HG03045 (cell line): ENCODE measurements around the gene IRS2.

Source experiments
- ATAC-seq: cut with Tn5 transposase; IDR thresholded peaks from one replicate; pipeline ENCODE4 v1.9.1; 2021; ENCODE audit warnings: mild to moderate bottlenecking, moderate library complexity; ENCODE audit not compliant: unreplicated experiment

Gene IRS2

DNA sequence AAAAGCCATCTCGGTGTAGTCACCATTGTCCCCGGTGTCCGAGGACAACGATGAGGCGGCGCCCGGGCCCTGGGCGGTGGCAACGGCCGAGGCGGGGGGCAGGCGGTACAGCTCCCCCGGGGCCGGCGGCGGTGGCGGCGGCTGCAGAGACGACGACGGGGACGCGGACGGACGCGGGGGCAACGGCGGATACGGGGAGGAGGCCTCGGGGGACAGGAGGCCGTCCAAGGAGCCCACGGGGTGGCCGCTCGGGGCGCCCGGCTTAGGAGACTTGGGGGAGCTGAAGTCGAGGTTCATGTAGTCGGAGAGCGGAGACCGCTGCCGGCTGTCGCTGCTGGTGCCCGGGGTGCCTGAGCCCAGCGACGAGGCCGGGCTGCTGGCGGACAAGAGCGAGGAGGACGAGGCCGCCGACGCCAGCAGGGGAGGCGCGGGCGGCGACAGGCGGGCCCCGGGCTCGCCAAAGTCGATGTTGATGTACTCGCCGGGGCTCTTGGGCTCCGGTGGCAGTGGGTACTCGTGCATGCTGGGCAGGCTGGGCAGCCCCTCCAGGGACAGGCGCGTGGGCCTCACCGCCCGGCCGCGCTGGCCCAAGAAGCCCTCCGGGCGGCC is 3.5 kb downstream of the IRS2 start:
- ATAC-seq = no peak

DNA sequence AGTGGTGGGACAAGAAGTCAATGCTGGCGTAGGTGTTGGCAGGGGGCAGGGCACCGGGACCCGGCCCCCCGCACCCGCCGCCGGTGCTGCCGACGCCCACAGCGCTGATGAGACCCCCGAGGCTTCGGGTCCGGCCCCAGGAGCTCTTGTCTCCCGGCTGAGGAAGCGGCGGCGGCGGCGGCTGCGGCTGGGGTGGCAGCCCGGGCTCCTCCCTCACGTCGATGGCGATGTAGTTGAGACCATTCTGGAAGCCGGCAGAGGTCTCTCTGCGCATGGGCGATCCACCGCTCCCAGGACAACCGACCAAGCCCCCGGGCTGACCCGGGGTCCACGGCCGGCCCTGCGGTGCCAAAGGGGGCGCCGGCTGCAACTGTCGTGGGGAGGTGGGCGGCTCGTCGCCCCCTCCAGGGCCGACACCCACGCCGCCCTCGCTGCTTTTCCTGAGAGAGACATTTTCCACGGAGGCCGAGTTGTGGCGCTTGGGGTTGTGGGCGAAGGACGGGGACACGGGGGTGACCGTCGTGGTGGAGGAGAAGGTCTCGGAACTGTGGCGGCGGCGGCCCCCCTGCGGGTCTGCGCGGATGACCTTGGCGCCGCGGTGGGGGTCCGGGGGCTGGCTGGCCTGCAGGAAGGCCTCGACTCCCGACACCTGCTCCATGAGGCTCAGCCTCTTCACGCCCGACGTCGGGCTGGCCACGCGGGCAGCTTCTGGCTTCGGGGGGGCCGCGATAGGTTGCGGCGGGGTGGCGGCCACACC is 4.1 kb downstream of the IRS2 start:
- no peak for ATAC-seq

DNA sequence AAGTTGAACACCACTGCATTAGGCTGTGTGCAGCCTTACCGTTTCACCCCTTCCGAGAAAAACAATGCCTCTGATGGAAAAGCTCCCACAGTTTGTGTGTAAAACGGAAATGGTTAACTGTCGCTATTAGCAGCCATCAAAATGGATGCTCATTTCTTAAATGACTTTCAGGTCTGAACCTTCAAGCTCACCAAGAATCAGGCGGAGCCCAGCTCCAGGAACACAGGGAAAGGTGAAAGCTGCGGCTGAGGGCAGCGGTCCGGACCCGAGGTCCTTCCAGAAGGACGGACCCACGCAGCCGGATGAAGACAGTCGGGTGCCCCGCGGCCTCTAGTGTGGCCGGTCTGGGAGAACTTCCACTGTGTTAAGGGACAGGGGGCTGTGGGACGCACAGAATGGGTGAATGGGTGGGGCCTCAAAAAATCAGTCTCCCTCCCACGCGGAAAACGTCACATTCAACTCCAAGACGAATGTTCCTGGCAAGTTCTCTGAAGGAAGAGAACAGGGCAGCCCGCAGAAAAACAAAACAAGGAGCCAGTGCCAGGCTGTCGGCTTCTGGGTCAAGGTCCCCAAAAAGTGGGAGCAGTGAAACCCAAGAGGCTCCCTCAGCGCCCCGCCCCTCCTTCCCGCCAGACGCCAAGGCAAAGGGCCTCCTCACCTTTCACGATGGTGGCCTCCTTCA is 4.9 kb downstream of the IRS2 start:
- ATAC-seq = no peak

DNA sequence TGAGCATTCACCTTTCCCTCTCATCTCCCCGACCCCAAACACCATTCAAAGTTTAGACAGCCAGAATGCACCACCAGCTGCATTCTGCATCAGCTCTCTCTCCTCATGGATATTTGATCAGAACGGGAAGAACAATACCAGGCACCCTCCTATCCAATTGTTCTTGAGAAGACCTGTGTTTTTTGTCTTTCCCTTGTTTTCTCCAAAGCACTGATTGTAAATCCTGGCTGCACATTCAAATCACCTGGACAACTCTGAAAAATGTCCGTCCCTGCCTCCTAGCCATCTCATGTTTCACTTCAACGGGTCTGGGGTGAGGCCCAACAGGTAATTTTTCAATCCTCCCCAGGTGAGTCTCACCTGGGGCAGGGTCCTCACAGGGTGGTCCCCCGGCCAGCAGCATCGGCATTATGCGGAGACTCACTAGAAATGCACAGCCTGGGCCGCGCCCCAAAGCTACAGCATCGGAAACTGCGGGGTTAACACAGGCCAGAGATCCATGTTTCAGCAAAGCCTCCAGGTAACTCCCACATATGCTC is 5.5 kb downstream of the IRS2 start:
- ATAC-seq = no peak

DNA sequence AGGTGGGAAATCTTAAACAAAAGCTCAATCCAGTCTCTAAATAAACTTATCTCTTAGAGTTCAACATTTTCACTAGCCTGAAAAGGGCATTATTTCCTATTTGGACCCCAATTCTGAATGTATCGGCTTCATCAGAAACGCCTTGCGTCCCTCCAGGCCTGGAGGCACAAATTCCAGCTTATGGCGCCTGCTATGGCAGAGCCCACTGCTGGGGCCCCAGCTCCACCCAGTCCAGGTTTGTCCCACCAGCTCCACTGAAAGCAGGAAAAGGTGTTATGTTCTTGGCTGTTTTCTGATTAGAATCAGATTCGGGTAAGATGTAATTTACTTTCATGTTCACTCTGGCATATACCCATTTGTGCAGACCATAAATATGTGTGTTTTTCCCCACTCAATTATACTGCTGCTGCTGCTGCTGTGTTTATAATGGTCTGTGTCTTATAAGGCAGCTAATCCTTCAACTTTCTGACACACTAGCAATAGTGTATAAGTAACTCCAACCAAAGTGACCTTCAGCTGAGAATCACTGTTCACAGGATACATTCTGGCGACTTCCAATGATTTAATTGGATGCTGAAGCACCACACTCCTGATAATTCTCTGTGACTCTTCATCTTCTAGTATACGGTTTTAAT is 6.4 kb downstream of the IRS2 start:
- ATAC-seq = no peak

DNA sequence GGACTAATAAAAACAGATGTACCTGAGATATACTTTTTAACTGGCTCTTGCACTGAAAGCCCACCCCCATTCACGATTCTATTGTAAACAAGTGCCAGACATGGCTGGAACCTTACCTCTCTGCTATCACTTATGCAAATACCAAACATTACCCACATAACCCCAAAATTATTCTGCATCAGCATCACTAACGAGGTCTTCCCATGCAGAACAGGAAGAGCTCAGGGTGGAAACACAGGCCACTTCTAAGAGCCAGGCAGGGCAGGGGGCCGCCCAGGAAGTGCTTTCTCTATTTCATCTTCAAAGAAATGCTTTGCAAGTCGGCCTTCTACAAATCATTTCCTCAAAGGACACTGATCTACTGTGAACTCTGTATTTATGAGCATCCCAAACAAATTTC is 7.3 kb downstream of the IRS2 start:
- ATAC-seq = no peak

DNA sequence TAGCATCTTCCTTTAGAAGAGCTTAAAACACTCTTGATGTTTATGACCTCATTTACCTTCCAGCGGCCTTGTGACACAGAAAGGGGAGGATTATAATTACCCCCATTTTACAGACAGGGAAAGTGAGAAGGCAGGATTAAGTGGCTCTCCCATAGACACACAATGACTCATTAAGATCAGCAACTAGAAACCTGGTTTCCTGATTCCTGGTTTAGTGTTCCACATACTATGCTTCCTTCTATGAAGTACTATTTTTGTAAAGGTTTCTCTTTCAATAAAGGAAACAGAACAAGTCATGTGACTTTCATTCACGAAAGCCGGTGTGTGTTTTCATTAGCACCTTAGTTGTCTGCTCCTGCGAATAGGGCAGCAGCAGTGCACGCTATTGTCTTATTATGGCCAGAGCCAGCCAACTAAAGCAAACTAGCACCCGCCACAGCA is 8.3 kb downstream of the IRS2 start:
- no peak for ATAC-seq

DNA sequence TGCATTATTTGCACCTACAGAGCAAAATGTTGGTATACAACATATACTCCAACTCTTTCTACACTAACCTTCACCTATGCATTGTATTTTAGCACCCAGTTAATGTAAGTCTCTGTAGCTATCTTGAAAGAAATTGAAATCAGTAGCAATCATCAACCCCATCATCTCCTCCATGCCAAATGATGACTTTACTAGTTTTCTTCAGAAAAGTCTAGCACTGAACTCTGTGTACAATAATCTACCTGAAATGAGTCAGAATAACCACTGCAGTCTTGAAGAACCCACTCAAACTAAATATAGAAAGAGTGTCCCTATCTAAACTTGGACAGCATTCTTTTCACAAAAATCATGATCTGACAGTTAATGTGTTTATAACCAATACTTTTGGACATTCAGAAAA is 9.8 kb downstream of the IRS2 start:
- no peak for ATAC-seq

DNA sequence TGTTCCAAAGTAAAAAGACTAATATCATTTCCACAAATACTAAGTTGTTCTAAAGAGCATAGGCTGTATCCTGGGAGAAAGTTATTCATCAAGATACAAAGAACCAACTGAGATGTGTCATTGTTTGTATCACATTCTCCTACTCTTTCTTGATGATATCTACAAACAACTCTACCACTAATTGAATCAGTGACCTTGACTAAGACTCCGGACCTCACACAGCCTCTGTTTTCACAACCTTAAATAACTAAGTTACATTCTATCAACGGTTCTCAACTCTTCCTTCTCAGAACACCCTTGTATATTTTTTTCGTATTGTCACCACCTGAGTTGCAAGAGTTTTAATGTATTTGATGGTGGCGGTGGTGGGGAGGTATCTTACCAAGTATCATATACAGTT is 12.6 kb downstream of the IRS2 start:
- no peak for ATAC-seq

DNA sequence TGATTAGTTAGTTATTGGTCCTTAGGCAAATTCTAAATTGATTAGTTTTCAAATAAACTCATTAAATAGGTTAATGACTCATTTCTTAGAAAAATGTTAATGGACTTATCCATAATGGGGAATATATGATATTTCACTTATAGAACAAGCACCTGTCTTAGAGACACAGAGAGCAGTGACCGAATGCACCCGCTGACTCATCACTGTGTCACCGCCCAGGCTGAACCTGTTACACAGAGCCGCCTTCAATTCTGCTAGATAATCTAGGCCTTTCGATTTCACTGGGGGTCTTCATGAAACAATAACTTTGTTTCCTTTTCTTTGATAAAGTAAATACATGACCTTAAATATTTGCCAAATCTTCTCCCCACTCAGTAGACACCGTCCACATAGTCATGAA is 13.1 kb downstream of the IRS2 start:
- no peak for ATAC-seq

DNA sequence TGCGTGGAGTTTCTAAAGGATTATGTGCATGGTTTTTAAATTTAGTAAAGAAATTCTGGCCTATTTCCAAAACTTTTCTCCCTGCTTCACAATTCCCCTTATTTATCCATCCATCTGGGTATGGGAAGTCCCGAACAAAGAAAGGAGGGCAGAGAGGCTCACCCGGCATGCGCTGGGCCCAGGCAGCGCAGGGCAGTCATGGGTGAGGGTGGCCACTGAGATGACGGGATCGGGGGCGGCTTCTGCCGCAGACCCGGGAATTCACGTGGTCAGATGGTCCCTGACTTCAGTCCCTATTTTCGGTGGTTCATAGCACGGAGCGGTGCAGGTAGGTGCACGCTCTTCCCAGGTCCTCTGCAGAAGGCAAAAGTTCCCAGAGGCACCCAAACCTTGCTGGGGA is 14.5 kb downstream of the IRS2 start:
- no peak for ATAC-seq

DNA sequence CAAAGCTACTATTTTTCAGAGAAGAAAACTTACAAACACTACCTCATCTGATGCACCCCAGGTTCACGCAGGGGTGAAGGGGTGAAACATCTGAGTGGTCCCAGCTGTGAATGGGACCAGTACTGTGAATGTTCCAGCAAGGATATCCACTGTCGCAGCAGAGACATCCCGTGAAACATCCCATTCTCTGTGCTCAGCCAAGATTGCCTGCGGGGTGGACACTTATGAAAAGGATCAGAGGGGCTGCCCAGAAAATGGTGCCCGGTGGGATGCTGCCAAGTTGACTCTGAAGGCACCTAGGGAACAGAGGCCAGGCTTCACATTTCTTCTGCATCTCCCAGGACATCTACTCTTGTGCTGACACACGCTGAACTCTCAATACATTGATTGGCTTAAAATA is 15.9 kb downstream of the IRS2 start:
- no peak for ATAC-seq

DNA sequence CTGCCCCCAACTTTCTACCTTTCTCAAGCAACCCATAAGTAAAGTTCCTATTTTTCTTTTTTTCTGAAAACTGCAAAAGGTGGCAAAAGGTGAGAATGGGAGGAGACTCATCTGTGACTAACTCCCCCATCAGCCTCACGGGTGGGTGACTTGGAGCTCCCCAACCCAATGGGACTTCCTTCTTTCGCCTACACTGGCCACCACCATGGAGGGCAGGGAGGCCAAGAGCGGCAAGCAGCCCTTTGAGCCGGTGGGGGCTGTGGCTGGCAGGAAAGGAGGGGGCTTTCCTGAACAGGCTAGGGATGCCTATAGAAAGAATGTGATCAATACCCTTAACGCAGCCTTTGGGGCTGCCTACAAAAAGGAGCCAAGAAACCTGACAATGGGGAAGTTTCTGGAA is 16.5 kb downstream of the IRS2 start:
- no peak for ATAC-seq

DNA sequence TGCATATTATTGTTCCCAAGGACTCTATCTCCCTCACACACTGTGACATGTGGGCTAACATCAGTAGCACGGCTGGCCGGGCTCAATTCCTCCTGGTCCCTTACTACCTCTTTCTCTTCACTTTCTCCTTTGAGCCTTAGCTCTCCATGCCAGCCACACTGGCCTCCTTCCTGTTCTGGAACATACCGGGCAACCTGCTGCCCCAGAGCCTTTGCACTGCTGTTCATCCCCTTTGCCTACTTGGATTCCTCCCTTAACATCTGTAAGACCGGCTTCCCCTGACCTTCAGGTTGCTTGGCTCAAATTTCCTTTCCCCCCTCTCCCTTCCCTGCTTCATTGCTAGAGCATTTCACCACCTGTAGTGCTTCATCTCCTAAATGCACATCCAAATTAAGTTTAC is 17.1 kb downstream of the IRS2 start:
- no peak for ATAC-seq

DNA sequence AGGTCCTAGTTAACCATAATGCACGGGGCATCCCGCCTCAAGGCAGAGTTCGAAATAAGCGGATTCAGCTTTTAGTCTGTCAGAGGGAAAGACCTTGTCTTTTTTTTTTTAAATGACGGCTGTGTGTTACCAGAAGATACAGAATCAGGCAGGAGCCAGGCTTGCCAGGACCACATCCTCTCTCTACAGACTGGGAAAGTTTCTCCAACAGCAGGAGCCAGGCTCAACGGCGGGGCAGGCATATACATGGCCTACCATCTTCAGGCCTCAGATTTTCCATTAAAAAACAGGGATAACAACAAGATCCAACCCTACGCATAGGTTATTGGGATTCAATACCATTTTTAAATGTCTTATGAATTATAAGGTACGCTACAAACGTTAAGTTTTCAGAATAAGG is 17.8 kb downstream of the IRS2 start:
- no peak for ATAC-seq

DNA sequence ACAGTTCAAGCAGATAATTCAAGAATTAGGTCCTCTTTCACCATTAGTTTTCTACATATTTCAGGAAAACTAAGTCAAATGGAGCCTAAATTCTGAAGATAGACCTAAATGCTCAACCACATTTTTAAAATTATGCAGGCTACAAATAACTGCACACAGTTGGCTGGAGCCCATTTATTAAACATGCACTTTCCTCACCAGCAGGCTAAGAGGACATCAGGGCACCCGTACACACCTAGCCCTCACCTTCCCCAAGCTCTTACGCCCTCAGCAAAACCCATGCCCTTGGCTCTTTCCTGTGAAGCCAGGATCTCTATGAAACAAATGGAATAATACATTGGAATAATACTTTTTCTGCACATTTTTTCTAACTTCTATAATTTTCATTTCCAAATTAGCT is 18.2 kb downstream of the IRS2 start:
- ATAC-seq = no peak

DNA sequence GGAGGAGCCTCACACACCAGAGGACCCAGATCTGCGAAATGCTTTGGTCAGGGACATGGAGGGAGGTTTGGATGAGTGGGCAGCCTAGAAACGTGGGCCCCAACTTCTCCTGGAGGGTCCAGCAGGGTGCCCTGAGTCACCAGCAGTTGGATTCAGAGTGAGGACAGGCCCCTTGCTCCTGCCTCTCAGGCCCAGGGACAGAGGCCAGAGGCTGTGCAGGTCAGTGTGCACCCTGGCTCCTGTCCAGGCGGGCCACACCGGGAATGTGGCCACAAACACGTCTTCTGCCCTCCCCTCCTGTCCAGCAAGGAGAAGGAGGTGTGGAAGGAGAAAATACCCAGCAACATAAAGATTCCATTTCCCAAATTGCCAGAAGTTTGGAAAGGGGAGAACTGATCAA is 19.4 kb downstream of the IRS2 start:
- no peak for ATAC-seq

DNA sequence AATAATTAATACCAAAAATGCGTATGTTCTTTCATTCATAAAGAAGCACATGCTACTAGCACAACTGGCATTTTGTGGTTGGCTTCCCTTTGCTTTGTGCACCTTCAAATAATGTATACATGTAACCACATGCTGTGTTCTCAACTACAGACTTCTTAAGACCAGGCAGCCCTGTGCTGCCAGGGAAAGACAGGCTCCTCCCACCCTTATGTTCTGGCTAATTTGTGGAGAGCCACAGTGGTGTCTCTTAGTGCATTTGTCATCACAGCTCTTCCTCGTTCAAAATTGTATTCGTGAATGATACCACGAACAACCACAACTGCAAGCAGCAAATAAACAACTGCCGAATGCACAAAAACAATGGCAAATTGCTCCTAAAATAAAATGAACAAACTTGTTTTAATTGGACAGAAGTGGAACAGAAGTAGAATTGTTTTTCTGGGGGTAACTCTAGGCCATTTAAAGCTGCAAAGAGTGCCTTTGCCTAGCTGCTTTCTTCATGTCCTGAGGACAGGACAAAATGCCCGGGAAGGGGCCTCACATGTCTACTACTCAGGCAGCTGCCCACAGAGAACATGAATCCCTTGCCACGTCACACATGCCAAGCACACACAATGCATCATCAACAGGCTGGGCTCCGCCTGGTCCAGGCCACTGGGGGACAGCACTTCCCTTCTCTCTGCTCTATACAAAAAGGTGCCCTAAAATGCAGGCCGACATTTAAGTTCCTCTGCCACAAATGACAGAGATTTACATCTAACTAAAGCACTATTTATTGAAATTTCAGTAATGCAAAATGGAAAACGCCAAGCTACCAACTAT is 21.7 kb downstream of the IRS2 start:
- ATAC-seq = no peak

DNA sequence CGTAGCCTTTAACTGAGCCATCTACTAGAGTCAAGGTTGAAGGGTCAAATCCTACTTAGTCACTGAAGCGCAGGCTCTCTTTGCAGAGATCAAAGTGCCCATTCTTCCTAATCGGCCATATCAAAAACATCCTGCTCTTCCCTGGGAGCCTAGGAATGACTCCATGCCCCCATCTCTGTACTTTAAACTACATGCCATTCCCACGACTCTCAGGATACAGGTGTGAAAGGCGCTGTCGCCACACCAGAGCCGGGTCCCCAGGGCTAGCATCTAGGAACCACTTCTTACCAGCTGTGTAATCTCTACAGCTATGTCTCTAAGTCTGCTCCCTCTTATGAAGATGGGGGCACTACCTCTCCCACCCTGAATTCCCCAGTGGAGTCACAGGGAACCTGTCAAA is 22.3 kb downstream of the IRS2 start:
- no peak for ATAC-seq

DNA sequence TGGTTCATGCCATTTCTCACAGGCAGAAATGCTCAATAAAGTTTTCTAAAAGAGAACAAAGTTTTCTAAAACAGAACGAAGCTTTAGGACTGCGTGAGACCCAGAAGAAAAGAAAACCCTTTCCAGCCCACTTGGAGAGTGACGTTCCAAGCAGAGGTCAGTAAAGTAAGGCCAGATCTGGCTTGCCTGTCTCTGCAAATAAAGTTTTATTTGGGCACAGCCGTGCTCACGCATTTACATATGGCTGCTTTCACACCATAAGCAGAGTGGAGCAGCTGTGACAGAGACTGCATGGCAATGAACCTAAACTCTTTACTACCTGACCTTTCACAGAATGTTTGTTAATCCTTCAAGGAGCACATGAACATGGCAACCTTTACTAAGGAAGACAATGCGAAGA is 23.6 kb downstream of the IRS2 start:
- no peak for ATAC-seq

DNA sequence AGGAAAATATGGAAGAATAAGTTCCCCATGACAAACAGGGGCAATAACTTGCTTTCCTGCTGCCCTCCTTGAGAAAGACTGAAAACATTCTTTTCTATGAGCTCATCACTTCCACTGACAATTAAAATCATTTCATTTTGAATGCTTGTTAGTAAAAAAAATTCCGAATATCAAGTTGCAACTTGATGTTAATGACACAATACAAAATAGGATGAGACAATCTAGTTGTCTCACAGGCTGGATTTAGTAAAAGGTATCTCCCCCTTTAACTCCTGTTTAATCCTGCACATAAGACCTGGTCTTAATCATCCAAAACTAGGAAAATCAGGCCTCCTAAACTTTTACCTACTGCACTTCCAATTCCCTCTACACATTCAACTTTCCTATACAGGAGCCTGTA is 24.7 kb downstream of the IRS2 start:
- ATAC-seq = no peak
